HPDE6-E6E7 (cell line): ENCODE results near the gene BST1.
"Not testable (repeated sequence)": the region's sequence is repeated elsewhere in the genome, so short reads cannot be mapped to it uniquely, and the experiment has no call there.

Experiments
- DNase-seq: peaks from one replicate; pipeline ENCODE4 v3.0.0; 2011; ENCODE audit warnings: missing footprints; ENCODE audit errors: extremely low spot score

BST1 gene

GRCh38 chr4:15746110-15746509 is 43.2 kb downstream of the BST1 start:
- no peak for DNase-seq

- DNase-seq, result no peak
Measured at GRCh38 chr4:15749001-15749400, 46.1 kb downstream of the BST1 start.

GRCh38 chr4:15751153-15751552 is 48.3 kb downstream of the BST1 start:
- no peak for DNase-seq

- no peak for DNase-seq
Measured at GRCh38 chr4:15753081-15753480, 50.2 kb downstream of the BST1 start.

DNA sequence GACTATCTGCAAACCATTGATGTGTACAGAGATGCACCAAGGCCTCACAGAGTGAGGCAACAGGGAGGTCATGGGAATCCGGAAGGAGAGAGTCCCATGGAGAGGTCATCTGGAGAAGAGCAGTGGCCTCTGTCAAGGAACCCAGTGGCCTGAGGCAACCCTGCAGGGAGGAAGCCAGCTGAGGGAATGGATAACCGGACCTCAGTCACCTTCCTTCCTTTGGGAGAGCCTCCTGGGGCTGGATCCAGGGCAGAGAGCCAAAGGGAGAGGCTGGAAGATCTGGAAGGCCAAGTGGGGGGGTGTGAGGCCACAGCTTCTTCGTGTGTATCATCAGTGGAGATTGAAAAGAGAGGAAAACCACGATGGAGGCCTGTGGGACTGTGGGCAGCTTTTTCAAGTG is 50.9 kb downstream of the BST1 start:
- no peak for DNase-seq

- DNase-seq, result no peak
Measured at GRCh38 chr4:15754323-15754722, 51.5 kb downstream of the BST1 start.

- DNase-seq, result no peak
Measured at GRCh38 chr4:15755321-15756155, 52.7 kb downstream of the BST1 start.

DNA sequence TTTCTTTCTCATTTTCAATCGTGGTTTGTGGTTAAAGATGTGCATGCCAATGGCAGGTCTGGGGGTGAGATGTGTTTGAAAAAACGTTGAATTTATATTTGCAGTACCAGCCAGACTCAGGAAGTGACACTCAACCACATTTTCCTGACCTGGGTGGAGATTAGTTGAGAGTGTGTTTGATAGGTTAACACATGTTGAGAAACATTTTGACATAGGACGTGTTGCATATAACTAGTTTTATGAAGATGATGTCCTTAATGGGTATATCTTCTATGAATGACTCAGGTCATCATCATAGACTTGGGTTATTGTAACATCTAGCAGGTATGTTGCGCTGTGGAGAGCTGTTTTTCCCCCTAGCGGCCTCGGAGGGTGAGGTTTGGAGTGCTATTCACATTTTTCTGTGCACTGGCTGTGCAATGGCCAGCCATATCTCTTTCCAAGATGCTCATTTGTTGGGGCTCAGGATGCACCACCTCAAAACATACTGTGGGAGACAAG is 53.5 kb downstream of the BST1 start:
- DNase-seq, result peak; percentile 59

DNA sequence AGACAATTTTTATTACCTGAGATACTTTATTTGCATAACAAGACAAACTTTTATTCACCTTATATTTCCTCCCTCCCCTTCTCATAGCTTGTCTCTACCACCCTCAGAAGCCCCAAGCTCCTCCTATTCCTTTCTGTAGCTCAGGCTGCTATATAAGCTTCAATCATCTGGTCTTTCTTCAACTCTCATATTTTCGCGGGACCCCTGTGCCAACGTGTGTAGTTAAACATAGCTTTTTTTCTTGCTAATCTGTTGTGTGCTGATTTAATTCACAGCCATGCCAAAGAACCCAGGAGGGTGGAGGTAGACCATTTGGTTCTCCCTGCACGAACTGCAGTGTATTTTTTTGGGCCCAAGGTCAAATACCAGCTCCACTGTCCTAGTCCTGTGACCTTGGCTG is 54.2 kb downstream of the BST1 start:
- DNase-seq, result no peak

DNA sequence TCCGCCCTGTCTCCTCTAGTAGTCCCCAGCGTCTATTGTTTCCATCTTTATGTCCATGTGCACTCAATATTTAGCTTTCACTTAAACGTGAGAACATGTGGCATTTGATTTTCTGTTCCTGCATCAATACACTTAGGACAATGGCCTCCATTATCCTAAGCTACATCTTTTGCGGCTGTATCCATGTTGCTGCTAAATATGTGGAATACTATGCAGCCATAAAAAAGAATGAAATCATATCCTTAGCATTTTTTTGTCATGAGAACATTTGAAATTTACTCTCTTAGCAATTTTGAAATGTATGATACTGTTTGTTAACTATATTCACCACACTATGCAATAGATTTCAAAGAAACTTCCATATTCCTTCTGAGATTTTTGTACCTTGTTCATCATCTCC is 55.4 kb downstream of the BST1 start:
- no peak for DNase-seq

DNA sequence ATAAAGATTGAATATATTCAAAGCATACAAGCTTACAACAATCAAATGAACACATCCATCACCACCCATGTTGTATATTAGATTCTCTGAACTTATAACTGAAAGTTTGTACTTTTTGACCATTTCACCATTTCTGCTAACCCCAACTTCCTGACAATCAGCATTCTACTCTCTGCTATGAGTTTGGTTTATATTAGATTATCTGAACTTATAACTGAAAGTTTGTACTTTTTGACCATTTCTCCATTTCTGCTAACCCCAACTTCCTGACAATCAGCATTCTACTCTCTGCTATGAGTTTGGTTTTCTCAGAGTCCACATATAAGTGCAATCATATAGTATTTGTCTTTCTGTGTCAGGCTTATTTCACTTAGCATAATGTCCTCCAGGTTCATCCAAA is 59.6 kb downstream of the BST1 start:
- DNase-seq, result not testable (repeated sequence)

DNA sequence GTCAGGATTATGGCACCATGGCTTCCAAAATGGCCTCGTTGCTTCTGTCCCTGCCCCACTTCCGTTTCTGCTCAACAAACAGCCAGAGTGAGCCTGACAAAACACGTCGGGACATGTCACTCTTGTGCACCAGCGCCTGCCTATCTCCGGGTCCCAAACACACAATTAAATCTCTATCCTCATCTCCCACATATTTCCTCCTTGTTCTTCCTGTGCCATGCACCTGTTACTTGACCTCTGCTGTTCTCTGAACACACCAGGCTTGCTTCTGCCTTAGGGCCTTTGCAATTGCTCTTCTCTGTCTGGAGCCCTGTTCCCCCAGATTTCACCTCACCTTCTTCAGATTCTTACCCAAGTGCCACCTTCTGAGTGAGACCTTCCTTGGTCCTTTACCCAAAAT is 62.5 kb downstream of the BST1 start:
- no peak for DNase-seq

- DNase-seq, result no peak
Measured at GRCh38 chr4:15765910-15766697, 63.2 kb downstream of the BST1 start.

GRCh38 chr4:15766821-15767220 is 64.0 kb downstream of the BST1 start:
- no peak for DNase-seq

GRCh38 chr4:15769202-15769601 is 66.3 kb downstream of the BST1 start:
- no peak for DNase-seq

GRCh38 chr4:15771216-15772058 is 68.6 kb downstream of the BST1 start:
- DNase-seq, result no peak

GRCh38 chr4:15774020-15774420 is 71.2 kb downstream of the BST1 start:
- DNase-seq, result no peak

- DNase-seq, result no peak
Measured at GRCh38 chr4:15776871-15777648, 74.2 kb downstream of the BST1 start.

DNA sequence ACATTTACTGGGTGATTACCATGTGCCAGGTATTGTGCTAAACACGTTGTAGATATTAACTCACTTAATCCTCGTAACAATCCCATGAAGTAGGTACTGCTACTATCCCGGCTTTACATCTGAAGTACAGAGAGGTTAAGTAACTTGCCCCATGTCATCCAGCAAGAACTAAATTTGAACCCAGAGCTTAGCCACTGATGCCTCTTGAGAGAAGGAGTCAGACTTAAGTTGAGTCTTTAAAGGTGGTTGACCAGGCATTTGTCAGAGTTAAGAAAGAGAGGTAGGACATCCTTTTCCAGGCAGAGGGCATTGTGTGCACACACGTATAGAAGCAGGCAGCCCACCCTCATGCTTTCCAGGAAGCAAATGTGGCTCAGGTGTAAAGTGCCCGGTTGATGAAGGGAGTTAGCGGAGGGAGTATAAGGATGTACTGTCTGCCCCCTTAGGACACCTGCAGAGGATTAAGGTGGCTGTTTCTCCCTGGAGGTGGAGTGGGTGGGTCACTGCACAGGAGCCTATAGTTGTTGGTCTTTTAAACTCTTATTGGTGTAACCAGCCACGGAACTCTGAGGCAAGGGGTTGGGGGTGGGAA is 74.9 kb downstream of the BST1 start:
- DNase-seq, result no peak

DNA sequence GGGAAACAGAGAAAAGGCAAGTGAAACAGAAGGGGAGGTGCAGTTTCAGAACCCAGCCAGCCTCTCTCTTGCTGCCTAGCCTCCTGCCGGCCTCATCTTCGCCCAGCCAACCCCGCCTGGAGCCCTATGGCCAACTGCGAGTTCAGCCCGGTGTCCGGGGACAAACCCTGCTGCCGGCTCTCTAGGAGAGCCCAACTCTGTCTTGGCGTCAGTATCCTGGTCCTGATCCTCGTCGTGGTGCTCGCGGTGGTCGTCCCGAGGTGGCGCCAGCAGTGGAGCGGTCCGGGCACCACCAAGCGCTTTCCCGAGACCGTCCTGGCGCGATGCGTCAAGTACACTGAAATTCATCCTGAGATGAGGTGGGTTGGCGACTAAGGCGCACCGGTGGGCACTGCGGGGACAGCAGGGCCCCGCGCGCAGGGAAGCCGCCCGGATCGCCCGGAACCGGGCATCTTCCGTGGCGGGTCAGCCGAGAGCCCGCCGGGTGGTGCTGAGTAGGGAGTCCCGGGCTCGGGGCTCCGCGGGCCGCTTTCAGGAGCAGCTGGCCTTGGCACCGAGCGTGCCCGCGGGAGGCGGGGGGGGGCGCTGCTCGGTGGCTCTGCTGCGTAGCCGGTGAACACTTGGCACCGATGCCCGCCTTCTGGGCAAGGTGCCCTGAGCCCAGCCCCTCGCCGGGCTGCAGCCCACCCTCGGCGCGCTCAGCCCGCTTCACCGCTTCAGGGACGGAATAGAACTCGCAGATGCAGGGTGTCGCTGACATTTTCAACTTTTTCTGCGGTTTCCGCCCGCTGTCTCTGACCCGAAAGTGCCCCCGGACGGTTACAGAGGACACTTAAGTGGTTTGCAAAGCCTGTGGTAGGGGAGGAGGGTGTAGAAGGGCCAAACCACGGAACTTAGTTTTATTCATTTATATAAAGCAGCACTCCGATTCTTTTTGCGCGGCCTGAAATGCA is 75.7 kb downstream of the BST1 start, which contains the start of gene CD38:
CD38 (plus strand) TSS at position 40 of the 953 bp plus-strand sequence; CDS start at position 127, 87 bp downstream.
- no peak for DNase-seq
